ENCODE data around the gene HLA-F.
A peak's percentile ranks its signal among the peaks of the same experiment; 100 is the strongest.

HLA-F gene

DNA sequence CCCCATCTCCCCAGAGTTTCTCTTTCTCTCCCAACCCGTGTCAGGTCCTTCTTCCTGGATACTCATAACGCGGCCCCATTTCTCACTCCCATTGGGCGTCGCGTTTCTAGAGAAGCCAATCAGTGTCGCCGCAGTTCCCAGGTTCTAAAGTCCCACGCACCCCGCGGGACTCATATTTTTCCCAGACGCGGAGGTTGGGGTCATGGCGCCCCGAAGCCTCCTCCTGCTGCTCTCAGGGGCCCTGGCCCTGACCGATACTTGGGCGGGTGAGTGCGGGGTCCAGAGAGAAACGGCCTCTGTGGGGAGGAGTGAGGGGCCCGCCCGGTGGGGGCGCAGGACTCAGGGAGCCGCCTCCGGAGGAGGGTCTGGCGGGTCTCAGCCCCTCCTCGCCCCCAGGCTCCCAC, at the start of gene HLA-F:
TSS of gene HLA-F (plus strand) at position 173 of the 404 bp plus-strand sequence. CDS start at position 203, 30 bp downstream.
- peak; percentile 24 for DNase-seq

- DNase-seq = no peak
Measured at GRCh38 chr6:29674008-29674407, 49.2 kb upstream of the HLA-F start.

DNA sequence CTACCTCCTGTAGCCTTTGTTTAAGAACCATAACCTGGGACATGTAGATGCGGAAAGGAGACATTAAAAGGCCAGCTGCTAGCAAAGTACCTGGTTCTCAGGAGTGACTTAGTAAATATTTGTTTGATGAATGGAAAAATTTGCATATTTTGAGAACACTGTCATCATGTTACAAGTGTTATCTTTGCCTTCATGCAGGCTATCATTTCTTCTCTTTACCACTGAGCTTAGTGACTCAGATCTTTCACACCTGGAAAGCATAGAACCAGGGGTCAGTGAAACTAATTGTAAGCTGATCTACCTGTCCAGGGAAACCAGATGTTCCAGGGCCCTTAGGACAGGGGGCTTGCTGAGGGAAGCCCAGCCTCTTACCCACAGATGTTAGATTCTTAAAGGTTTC, 47.7 kb upstream of the HLA-F start:
- DNase-seq = no peak

DNA sequence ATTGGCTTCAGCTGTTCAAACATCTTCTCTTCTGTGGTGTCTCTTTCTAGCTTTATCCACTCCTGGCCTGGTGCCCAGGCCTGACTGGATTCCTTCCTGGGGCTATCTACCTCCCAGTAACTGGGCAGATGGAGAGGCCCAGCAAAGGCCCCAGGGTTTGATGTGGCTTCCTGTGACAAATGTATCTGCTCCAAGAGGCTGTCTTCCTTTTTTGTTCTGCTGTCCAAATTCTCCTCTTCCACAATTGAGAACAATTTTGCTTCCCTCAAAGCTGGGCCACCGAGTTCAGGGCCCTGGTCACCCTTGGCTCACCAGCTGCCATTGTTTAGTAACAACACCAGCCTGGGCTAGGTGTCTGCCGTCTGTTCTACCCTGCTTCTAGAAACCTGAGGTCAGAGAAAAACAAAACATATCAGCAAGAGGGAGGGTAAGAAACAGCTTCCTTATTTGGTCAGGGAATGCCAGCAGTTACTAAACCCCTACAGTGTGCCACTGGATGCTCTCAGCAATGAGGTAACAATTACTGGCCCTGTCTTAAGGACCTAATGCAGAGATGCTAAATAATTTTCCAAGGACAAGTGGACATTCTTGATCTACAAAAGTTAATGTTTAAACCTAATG, 46.1 kb upstream of the HLA-F start:
- no peak for DNase-seq

DNA sequence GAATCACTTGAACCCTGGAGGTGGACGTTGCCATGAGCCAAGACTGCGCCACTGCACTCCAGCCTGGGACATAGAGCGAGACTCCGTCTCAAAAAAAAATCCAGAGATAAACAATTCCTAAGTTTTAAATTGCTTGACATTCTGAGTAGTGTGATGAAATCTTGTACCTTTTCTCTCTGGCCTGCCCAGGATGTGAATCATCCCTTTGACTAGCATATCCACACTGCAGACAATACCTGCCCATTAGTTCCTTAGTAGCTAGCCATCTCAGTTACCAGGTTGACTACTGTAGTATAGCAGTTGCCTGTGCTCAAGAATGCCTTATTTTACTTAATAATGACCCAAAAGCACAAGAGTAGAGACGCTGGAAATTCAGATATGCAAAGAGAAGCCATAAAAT, 45.1 kb upstream of the HLA-F start:
- DNase-seq = no peak

DNA sequence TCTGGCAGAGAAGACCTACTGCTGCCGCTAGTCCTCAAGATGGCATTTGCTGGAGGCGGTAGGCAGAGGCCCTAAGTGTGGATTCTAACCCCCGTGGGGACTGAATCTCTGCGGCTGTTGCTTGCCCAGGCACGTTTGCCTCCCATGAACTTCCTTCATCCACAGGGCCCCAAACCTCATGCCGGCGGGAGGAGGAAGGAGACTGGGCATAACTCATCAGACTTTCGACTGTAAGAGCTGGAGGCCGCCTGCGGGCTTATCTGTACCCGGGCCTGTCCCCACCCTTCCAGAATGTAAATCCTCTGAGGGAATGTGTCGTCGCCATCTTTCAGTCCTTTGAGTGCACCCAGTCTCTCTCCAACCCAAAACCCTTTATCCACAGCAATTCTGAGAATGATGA, 43.3 kb upstream of the HLA-F start:
- DNase-seq = no peak

- DNase-seq = no peak
Measured at GRCh38 chr6:29680416-29680815, 42.8 kb upstream of the HLA-F start.

DNA sequence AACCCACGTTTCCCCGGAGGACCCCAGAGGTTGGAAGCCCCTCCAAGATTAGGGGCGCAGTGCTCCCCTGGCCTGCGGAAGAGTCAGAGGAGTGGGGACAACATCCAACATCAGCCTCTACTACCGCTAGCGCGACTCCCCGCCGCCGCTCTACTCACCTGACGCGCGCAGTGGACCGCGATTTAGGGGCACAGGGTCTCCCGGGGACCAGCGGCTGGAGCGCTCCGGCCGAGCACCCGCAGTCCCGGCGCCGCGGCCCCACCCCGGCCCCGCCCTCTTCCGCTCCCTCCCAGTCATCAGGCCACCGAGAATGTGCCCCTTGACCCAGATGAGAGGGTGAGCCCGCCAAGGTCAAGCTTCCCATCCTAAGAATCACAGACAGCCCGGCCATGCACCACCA, 42.3 kb upstream of the HLA-F start, which contains the start of gene ZFP57:
TSS of gene ZFP57 (minus strand) at position 249 of the 400 bp plus-strand sequence. CDS start 4,149 bp downstream, outside the sequence.
- DNase-seq = no peak

DNA sequence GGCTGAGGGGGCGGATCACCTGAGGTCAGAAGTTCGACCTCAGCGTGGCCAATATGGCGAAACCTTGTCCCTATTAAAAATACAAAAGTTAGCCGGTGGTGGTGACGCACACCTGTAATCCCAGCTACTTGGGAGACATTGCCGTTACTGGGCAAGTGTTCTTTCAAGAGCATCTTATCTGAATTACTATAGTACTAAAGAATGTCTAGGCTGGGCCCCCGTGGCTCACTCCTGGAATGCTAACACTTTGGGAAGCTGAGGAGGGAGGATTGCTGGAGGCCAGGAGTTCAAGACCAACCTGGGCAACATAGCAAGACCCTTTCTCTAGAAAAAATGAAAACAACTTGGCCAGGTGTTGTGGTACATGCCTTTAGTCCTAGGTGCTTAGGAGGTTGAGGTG, 41.4 kb upstream of the HLA-F start:
- DNase-seq = no peak

DNA sequence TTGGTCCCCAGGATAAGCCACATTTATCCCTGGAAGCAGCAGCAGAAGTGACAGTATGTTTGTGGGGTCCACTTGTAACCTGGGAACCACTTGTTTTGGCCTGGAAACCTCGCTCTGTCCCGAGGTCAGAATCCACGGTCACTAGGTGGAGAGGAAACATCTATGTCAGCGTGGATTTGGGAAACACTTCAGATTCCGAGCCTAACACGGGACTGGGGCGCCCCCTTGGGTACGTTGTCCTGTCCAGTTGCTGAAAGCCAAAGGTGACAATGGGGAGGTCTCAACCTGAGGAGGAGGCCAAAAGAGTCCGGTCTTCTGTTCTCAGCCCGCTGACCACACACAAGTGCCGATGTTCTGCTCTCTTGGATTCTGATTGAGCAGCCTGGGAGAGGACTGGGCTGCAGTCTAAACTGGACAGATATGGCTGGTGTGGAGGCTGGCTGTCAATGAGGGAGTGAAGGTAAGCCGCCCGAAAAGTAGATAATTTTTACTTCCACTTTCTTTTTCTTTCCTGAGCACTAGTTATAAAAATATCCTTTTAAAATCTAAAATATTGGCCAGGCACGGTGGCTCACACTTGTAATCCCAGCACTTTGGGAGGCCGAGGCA, 37.4 kb upstream of the HLA-F start:
- DNase-seq = no peak

- no peak for DNase-seq
Measured at GRCh38 chr6:29694637-29695036, 28.6 kb upstream of the HLA-F start.

GRCh38 chr6:29696147-29697125, 26.8 kb upstream of the HLA-F start:
- no peak for DNase-seq

DNA sequence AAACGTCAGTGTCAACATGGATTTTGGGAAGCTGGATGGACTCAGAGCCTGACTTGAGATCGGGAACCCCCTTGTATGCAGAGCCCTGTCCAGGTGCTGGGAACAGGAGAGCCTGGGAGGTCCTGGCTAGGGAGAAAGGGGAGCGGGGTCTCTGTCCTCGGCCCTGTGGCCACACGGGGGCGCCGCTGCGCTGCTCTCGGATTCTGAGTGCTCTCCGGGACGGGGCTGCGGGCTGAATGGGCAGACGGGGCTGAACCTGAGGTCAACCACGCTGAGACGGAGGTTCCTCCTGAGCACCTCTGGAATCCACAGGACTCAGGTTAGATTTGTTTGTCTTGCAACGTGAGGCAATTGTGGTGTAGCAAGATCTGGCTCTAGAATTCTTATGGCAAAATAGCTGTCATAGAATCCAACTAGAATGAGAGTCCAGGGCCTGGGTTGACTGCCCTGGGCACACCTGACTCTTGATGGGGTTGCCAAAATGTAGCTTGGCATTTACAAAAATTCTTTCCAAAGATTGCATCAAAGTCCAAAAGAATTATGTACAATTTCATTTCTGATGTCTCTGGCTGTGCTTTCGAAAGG, 20.6 kb upstream of the HLA-F start:
- no peak for DNase-seq

DNA sequence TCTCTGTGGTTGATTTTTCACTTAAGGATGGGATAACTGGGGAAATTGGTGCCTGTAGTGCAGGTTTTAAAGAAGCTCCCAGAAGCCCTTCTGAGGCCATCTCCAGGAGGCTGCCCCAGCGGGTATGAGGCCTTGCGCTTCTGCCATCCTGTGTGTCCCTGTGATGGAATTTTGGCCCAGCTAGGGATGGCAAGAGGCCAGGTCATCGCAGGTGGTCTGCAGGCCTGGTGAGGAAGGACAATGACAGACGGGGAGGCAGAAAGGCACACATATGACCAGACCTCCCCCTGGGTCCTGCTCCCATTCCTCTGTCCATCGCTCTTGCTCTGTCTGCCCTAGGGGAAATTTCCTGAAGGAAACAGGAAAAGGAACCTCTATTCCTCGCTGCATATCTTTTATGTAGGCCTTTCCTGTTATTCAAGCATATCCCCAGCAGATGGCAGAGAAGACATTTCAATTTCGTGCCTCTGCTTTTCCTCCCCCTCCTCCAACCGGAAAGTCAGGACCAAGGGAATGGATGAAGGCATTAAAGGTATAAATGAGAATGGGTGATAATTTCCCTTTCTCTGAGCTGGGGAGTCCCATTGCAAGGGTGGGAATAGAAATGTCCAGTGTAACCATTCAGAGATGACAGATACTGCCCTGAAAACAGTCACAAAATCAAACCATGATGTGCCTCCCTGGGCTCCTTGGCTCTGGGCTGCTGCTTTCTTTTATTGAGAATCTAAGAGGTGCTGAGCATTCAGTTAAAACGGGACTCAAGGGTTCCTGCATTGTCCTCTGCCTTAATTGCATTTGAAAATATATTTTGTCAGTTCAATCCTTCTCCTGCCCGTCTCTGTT, 17.6 kb upstream of the HLA-F start:
- DNase-seq = no peak

DNA sequence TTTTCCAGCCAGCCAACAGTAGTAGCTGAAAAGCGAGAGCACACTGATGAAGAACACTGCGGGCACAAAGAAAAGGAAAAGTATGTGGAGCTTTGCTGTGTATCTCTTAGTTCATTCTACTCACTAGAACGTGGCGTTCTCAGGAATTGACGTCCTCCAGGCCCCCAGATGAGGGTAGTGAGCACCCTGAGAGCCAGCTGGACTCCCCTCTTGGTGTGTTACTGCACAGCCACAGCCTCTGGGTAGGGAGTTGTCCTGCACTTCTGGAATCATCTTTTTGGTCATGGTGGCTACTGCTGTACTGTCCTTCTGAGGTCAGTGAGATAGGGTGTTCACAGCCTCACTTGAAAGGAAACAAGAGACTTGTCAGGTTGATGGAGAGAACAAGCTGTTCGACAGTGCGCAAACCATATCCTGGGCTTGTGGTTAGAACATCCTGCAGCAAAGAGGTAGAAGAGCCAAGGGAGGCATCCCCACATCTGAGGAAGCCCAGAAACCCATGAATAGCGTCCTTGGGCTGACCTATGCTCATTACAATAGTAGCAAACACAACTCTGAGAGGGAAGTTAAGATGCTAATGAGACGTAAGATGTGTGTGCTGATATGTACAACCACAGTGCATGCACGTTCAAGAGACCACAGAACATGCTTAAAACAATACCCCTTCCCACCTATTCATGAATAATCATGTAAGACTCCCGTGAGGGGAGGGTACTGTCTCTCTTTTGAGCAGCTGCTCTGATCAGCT, 14.6 kb upstream of the HLA-F start:
- no peak for DNase-seq

DNA sequence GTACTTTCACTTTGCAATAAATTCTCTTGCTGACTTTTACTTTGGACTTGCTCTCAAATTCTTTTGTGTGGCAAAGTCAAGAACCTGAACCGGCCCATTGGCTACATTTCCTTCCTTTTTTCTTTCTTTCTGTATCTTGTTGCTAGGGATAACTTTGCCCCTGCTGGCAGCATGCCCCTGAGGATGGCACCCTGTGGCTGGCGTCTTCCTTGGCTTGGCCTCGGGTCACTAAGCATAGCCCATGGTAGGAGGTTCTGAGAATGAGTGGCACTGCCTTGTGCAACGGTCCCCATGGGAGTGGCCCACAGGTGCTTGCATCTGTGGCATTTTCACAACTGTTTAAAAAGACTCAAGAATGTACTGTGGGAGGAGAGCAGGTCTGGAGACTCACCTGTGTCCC, 14.0 kb upstream of the HLA-F start:
- DNase-seq = no peak

DNA sequence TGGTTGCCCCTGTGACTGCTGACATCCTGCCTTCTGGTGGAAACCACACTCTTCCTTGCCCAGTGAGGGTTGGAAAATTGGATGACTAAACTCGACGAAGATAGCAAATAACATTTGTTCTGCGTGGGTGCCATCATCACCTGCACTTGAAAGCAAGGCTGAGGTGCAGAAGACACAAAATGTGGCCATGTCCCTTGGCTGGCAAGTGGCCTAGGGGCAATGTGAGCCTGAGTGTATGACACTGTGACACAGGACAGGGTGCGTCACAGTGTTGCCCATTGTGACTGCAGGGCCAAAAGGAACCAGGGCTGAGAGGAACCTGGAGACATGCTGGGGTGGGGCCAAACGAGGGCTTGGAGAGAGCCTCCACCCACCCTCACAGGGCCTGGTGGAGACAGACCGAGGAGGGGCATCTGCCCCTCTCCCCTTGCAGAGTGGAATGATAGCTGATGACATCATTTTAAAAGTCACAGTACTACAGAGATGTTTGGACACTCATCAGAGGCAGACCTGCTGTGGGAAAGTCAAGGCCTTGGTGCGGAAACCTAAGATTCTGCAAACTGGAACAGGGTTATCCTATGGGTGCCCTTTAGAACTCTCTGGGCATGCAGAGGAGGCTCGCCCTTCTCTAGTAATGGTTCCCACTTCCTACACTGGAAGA, 12.8 kb upstream of the HLA-F start:
- no peak for DNase-seq

DNA sequence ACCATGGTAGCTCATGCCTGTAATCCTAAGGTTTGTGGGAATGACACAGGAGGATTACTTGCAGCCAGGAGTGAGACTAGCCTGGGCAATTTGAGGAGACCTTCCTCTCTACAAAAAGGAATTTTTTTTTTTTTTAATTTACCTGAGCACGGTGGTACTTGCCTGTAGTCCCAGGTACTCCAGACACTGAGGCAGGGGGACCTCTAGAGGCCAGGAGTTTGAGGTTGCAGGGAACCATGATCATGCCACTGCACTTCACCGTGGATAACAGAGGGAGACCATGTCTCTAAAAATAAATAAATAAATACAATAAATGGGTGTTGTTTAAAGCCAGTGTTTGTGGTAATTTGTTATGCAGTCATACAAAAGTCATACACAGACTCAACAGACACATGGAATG, 2.4 kb upstream of the HLA-F start:
- DNase-seq = no peak

GRCh38 chr6:29723666-29724588, 693 bp downstream of the HLA-F start:
- no peak for DNase-seq

Data from NCI-H2081 treated with DMSO at 0.1 percent for 48 hours (cell line).